SU-DHL-6 (cell line): ENCODE measurements around the gene FTCDNL1.

Experiments
- H2AFZ ChIP-seq: fragments of 200-600 bp; sonication (generic); 2 replicates; pipeline ENCODE4 v1.6.1; 2014; ENCODE audit warnings: low read depth, mild to moderate bottlenecking, moderate library complexity, mixed read lengths, antibody characterized with exemption, low read length; ENCODE audit not compliant: severe bottlenecking
- H3F3A ChIP-seq: fragments of 200-600 bp; shearing (Covaris generic); 2 replicates; pipeline ENCODE4 v1.6.0; 2016; ENCODE audit warnings: antibody characterized with exemption, mild to moderate bottlenecking; ENCODE audit not compliant: insufficient read depth
- H3K27ac ChIP-seq: fragments of 200-600 bp; sonication (generic); 2 replicates; pipeline ENCODE4 v1.5.1; 2016; ENCODE audit warnings: low read depth, mild to moderate bottlenecking, low read length, moderate library complexity, mixed read lengths
- H3K27me3 ChIP-seq: fragments of 200-600 bp; sonication (generic), shearing (Covaris generic); 2 replicates; pipeline ENCODE4 v1.6.0; 2014; ENCODE audit warnings: mild to moderate bottlenecking, low read length
- H3K36me3 ChIP-seq: fragments of 200-600 bp; sonication (generic); 2 replicates; pipeline ENCODE4 v1.6.1; 2014; ENCODE audit warnings: mild to moderate bottlenecking, low read length, mixed read lengths
- H3K4me2 ChIP-seq: fragments of 300-600, 200-600 bp; shearing (Covaris generic), sonication (generic); 2 replicates; pipeline ENCODE4 v1.6.0; 2014; ENCODE audit warnings: low read length, low read depth, mild to moderate bottlenecking; ENCODE audit not compliant: poor library complexity, severe bottlenecking
- H3K4me3 ChIP-seq: fragments of 200-600 bp; sonication (generic); 2 replicates; pipeline ENCODE4 v1.5.1; 2014; ENCODE audit warnings: antibody characterized with exemption, low read length, mild to moderate bottlenecking, mixed read lengths; ENCODE audit not compliant: insufficient read depth, poor library complexity, severe bottlenecking
- H3K79me2 ChIP-seq: fragments of 200-600 bp; sonication (generic); 2 replicates; pipeline ENCODE4 v1.6.1; 2014; ENCODE audit warnings: mild to moderate bottlenecking, low read length, moderate library complexity; ENCODE audit not compliant: insufficient read depth
- H3K9ac ChIP-seq: fragments of 200-600 bp; sonication (generic); 2 replicates; pipeline ENCODE4 v1.7.0; 2014; ENCODE audit warnings: mild to moderate bottlenecking, low read length
- H3K9me2 ChIP-seq: fragments of 200-600 bp; sonication (generic); replicated peaks from 2 replicates; pipeline ENCODE4 v1.6.1; 2014; ENCODE audit warnings: low read length; ENCODE audit not compliant: insufficient read depth
- H3K9me3 ChIP-seq: fragments of 200-600 bp; sonication (generic); 2 replicates; pipeline ENCODE4 v1.6.1; 2014; ENCODE audit warnings: low read length, mixed read lengths; ENCODE audit not compliant: insufficient read depth
- H4K20me1 ChIP-seq: fragments of 200-600 bp; sonication (generic); 2 replicates; pipeline ENCODE4 v1.6.1; 2014; ENCODE audit warnings: low read depth, mild to moderate bottlenecking, antibody characterized with exemption, low read length, moderate library complexity, mixed read lengths
- CTCF ChIP-seq: fragments of 200-600 bp; sonication (generic); IDR thresholded peaks from one replicate; pipeline ENCODE4 v1.5.1; 2017; ENCODE audit warnings: antibody characterized with exemption, mild to moderate bottlenecking, low read length, moderate library complexity; ENCODE audit not compliant: insufficient read depth, poor library complexity, severe bottlenecking
- EZH2phosphoT487 ChIP-seq: fragments of 200-600 bp; sonication (generic), shearing (Covaris generic); conservative IDR thresholded peaks from 2 replicates; pipeline ENCODE4 v1.6.1; 2018; ENCODE audit warnings: mild to moderate bottlenecking, antibody characterized with exemption, low read length, moderate library complexity, mixed read lengths

The FTCDNL1 gene

DNA sequence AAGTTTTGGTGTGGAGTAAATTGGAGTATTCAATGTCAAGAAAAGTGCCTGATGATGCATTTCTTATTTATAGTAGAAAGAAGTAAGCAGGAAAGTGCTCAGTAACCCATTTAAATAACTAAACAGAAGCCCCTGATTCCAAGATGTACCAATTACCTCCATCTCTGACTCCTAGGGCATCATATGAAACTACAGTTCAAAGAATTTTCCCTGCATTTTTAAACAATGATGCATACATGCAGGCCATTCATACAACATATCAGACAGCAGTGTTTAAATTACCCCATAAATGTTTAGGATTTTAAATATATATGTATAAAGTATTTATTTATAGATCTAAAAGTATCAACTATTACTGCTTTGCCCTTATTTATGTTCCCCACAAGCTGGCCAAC is 36.2 kb downstream of the FTCDNL1 start:
- H3K9me3 ChIP-seq: no peaks in the 10 kb centered on the region
- no peak for TF ChIP-seq CTCF
- no peak for TF ChIP-seq EZH2phosphoT487
- no peaks in the 10 kb centered on the region for H3K9me2 ChIP-seq
- H3K79me2 ChIP-seq: no peaks in the 10 kb centered on the region
- H3F3A ChIP-seq: no peaks in the 10 kb centered on the region
- no peaks in the 10 kb centered on the region for H3K36me3 ChIP-seq
- H3K9ac ChIP-seq: no peak overlapping the region
- H2AFZ ChIP-seq: no peak overlapping the region
- H3K4me3 ChIP-seq: no peak overlapping the region
- no peak overlapping the region for H3K27ac ChIP-seq
- H4K20me1 ChIP-seq: no peaks in the 10 kb centered on the region
- H3K4me2 ChIP-seq: no peak overlapping the region
- H3K27me3 ChIP-seq: no peaks in the 10 kb centered on the region; the same call in 1 of the 2 replicates

DNA sequence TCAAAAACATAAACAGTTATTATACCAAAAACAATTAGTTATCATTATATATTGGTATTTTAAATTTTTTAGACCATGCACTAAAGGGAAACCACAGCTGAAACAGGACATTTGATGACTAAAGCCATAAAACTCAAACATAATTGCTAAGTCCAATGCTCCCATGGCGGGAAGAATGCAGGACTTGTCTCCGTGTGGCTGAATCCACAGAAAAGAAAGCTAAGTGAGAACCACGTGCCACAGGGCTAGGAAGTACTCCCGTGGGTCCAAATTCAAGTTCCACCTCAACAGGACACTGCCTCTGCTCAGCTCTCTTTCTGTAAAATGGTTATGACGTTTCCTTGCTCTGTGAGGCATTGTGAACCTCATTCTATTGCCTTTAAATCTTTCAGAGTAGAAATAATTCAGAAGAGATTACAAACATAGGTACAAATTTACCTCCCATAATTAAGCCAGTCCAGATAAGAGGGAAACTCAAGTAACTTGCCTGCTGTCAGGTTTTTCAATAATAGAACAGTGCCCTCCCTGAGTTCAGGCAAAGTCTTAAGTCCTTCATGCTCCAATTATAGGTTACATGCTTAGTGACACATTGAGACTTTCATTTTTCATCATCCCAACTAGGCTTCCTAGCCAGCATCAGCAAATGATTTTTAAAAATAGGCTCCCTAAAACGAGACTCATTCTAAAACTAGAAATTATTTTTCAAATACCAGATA is 36.7 kb downstream of the FTCDNL1 start:
- no peaks in the 10 kb centered on the region for H3K36me3 ChIP-seq
- H3K4me3 ChIP-seq: no peak overlapping the region
- H3K79me2 ChIP-seq: no peaks in the 10 kb centered on the region
- H3F3A ChIP-seq: no peaks in the 10 kb centered on the region
- TF ChIP-seq CTCF (no peak), EZH2phosphoT487 (no peak)
- H3K27ac ChIP-seq: no peak overlapping the region
- no peak overlapping the region for H2AFZ ChIP-seq
- H4K20me1 ChIP-seq: no peaks in the 10 kb centered on the region
- H3K9me3 ChIP-seq: no peaks in the 10 kb centered on the region
- no peak overlapping the region for H3K4me2 ChIP-seq
- H3K9me2 ChIP-seq: no peaks in the 10 kb centered on the region
- H3K27me3 ChIP-seq: no peaks in the 10 kb centered on the region; the same call in 1 of the 2 replicates
- H3K9ac ChIP-seq: no peak overlapping the region

GRCh38 chr2:199812493-199812892 is 38.5 kb downstream of the FTCDNL1 start:
- H3K27me3 ChIP-seq: no peaks in the 10 kb centered on the region; the same call in 1 of the 2 replicates
- no peak overlapping the region for H3K27ac ChIP-seq
- TF ChIP-seq EZH2phosphoT487: no peak
- no peak for TF ChIP-seq CTCF
- no peaks in the 10 kb centered on the region for H3K79me2 ChIP-seq
- H2AFZ ChIP-seq: no peak overlapping the region
- no peak overlapping the region for H3K9ac ChIP-seq
- no peak overlapping the region for H3K4me2 ChIP-seq
- no peaks in the 10 kb centered on the region for H3F3A ChIP-seq
- H3K9me2 ChIP-seq: no peaks in the 10 kb centered on the region
- no peaks in the 10 kb centered on the region for H4K20me1 ChIP-seq
- no peaks in the 10 kb centered on the region for H3K9me3 ChIP-seq
- no peak overlapping the region for H3K4me3 ChIP-seq
- H3K36me3 ChIP-seq: no peaks in the 10 kb centered on the region
